Loucy (cell line): Measurements from ENCODE around the gene TMEM178A.

Experiments
- H2AFZ ChIP-seq: fragments of 200-600 bp; sonication (generic); 2 replicates; pipeline ENCODE4 v1.6.0; 2016; ENCODE audit warnings: antibody characterized with exemption, mild to moderate bottlenecking, low read length, moderate library complexity
- H3F3A ChIP-seq: fragments of 200-600 bp; 2 replicates; pipeline ENCODE4 v1.6.0; 2016; ENCODE audit warnings: antibody characterized with exemption, low read depth, mild to moderate bottlenecking
- H3K27me3 ChIP-seq: fragments of 200-600 bp; sonication (generic); 2 replicates; pipeline ENCODE4 v1.6.1; 2014; ENCODE audit warnings: low read length, mild to moderate bottlenecking; ENCODE audit not compliant: insufficient read depth, poor library complexity, severe bottlenecking
- H3K36me3 ChIP-seq: fragments of 200-600 bp; sonication (generic); 2 replicates; pipeline ENCODE4 v1.6.1; 2016; ENCODE audit warnings: low read length; ENCODE audit not compliant: insufficient read depth
- H3K4me1 ChIP-seq: fragments of 200-600 bp; sonication (generic); 2 replicates; pipeline ENCODE4 v1.5.1; 2014; ENCODE audit warnings: low read length, mild to moderate bottlenecking; ENCODE audit not compliant: insufficient read depth, poor library complexity, severe bottlenecking
- H3K4me2 ChIP-seq: fragments of 200-600 bp; sonication (generic); 2 replicates; pipeline ENCODE4 v1.6.0; 2014; ENCODE audit warnings: antibody characterized with exemption, low read length, low read depth, mild to moderate bottlenecking; ENCODE audit not compliant: poor library complexity, severe bottlenecking
- H3K4me3 ChIP-seq: fragments of 200-600 bp; sonication (generic); 2 replicates; pipeline ENCODE4 v1.5.1; 2014; ENCODE audit warnings: low read length, mild to moderate bottlenecking, mixed read lengths; ENCODE audit not compliant: poor library complexity, severe bottlenecking
- H3K79me2 ChIP-seq: fragments of 200-600 bp; sonication (generic); 2 replicates; pipeline ENCODE4 v1.6.1; 2014; ENCODE audit warnings: low read length; ENCODE audit not compliant: insufficient read depth
- H3K9ac ChIP-seq: fragments of 200-600 bp; sonication (generic); 2 replicates; pipeline ENCODE4 v1.6.0; 2014; ENCODE audit warnings: mild to moderate bottlenecking, low read depth, low read length, moderate library complexity; ENCODE audit not compliant: poor library complexity, severe bottlenecking
- H3K9me2 ChIP-seq: fragments of 200-600 bp; sonication (generic); replicated peaks from 2 replicates; pipeline ENCODE4 v1.6.1; 2016; ENCODE audit warnings: low read depth, low read length, mixed read lengths
- H3K9me3 ChIP-seq: fragments of 200-600 bp; sonication (generic); 2 replicates; pipeline ENCODE4 v1.6.1; 2014; ENCODE audit warnings: mild to moderate bottlenecking, antibody characterized with exemption, low read length, low read depth; ENCODE audit not compliant: insufficient read depth
- H4K20me1 ChIP-seq: fragments of 200-600 bp; sonication (generic); 2 replicates; pipeline ENCODE4 v1.6.0; 2014; ENCODE audit warnings: antibody characterized with exemption, low read length, mild to moderate bottlenecking; ENCODE audit not compliant: insufficient read depth, poor library complexity, severe bottlenecking
- EZH2phosphoT487 ChIP-seq: fragments of 200-600 bp; IDR thresholded peaks from 2 replicates; pipeline ENCODE4 v1.6.1; 2018; ENCODE audit warnings: antibody characterized with exemption, mild to moderate bottlenecking, moderate library complexity, borderline replicate concordance
- TF ChIP-seq, protein P1 (sequence below): fragments of 200-600 bp; sonication (generic); conservative IDR thresholded peaks from 2 replicates; pipeline ENCODE4 v1.5.1; 2014; ENCODE audit warnings: mild to moderate bottlenecking, antibody characterized with exemption, low read length

Gene TMEM178A

DNA sequence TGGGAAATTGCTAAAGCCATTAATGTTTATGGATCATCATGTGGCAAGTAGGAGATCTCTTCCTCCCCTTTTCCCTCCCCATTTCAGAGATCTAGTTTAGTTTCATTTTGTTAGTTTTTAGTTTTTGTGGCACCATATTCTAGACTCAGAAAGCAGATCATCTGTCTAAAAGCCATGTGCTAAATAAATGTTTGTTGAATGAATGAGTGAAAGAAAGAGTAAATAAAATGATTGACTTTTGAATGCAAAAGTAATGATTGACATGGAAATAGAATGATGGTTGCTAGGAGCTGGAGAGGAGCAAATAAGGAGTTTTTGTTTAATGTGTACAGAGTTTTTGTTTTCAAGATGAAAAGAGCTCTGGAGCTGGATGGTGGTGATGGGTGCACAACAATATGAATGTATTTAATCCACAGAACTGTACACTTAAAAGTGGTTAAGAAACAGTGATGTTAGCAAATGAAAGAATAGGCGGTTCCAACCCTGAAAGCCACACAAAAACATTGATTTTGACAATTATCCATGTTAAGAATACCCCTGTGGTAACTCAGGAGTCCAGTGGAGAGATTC lies 23.6 kb downstream of the TMEM178A start:
- no peaks in the 10 kb centered on the region for H3K27me3 ChIP-seq
- no peaks in the 10 kb centered on the region for H3K9me3 ChIP-seq
- no peak overlapping the region for H3K9ac ChIP-seq
- H3F3A ChIP-seq, result no peaks in the 10 kb centered on the region
- H3K9me2 ChIP-seq, result no peaks in the 10 kb centered on the region
- no peaks in the 10 kb centered on the region for H3K36me3 ChIP-seq
- no peaks in the 10 kb centered on the region for H3K79me2 ChIP-seq
- H3K4me3 ChIP-seq, result no peak overlapping the region
- peak overlapping the region; percentile 6; the same call in 1 of the 2 replicates for H2AFZ ChIP-seq
- H4K20me1 ChIP-seq, result no peaks in the 10 kb centered on the region
- peaks cover 15% of the 10 kb centered on the region for H3K4me1 ChIP-seq
- TF ChIP-seq, protein P1, sequence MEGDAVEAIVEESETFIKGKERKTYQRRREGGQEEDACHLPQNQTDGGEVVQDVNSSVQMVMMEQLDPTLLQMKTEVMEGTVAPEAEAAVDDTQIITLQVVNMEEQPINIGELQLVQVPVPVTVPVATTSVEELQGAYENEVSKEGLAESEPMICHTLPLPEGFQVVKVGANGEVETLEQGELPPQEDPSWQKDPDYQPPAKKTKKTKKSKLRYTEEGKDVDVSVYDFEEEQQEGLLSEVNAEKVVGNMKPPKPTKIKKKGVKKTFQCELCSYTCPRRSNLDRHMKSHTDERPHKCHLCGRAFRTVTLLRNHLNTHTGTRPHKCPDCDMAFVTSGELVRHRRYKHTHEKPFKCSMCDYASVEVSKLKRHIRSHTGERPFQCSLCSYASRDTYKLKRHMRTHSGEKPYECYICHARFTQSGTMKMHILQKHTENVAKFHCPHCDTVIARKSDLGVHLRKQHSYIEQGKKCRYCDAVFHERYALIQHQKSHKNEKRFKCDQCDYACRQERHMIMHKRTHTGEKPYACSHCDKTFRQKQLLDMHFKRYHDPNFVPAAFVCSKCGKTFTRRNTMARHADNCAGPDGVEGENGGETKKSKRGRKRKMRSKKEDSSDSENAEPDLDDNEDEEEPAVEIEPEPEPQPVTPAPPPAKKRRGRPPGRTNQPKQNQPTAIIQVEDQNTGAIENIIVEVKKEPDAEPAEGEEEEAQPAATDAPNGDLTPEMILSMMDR, result no peak
- no peak for TF ChIP-seq EZH2phosphoT487
- no peak overlapping the region for H3K4me2 ChIP-seq

DNA sequence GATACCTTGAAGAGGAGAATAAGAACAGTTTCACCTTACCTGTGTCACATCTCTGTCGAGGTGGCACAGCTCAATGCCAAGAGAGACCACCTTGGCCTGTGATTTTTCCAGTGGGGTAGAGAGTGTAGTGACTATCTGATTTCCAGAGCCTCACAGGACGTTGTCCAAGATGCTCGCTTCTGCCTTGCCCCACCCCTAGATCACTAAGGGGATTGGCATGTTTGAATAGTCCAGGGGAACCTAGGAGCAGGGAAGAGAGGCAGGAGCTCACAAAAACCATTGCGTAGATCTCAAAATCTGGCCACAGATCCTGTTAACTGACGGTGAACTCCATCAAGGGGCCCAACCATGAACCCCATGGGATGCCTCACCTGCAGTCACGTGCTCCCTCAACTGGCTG lies 24.2 kb downstream of the TMEM178A start:
- Histone ChIP-seq H3K9me2 (no peaks in the 10 kb centered on the region), H3K4me1 (peaks cover 15% of the 10 kb centered on the region), H3K9me3 (no peaks in the 10 kb centered on the region), H2AFZ (no peak overlapping the region), H3K79me2 (no peaks in the 10 kb centered on the region), H3K27me3 (no peaks in the 10 kb centered on the region), H3K36me3 (no peaks in the 10 kb centered on the region), H4K20me1 (no peaks in the 10 kb centered on the region), H3K9ac (no peak overlapping the region), H3K4me2 (no peak overlapping the region), H3K4me3 (no peak overlapping the region), H3F3A (no peaks in the 10 kb centered on the region)
- TF ChIP-seq, protein P1, result no peak
- TF ChIP-seq EZH2phosphoT487, result no peak

DNA sequence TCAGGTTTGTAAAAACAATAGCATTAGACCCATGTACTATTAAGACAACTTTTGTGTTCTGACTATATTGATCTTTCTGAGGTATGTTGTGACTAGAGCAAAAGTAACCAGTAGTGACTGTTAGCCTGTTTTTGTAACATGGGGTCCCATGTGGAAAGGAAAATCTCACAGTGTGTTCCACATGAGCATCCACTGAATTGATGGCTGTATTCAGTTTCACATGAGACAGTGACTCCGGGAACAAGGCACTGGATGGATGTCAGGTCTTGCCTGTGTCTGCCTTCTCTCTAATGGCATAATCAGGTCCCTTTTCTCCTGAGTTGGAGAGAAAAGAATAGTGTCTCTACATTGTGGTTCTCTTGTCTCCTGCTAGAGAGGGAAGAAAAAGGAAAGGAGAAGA lies 27.5 kb downstream of the TMEM178A start:
- Histone ChIP-seq H3K4me1 (peaks cover 5% of the 10 kb centered on the region), H3K9me2 (no peaks in the 10 kb centered on the region), H3K4me3 (no peak overlapping the region), H3K9ac (no peak overlapping the region), H3K27me3 (no peaks in the 10 kb centered on the region), H3K79me2 (no peaks in the 10 kb centered on the region), H4K20me1 (no peaks in the 10 kb centered on the region), H2AFZ (no peak overlapping the region), H3K36me3 (no peaks in the 10 kb centered on the region), H3K9me3 (no peaks in the 10 kb centered on the region), H3F3A (no peaks in the 10 kb centered on the region), H3K4me2 (no peak overlapping the region)
- TF ChIP-seq EZH2phosphoT487, result no peak
- TF ChIP-seq, protein P1, result no peak
